Measurements from ENCODE around the gene UGT1A7.

DNA sequence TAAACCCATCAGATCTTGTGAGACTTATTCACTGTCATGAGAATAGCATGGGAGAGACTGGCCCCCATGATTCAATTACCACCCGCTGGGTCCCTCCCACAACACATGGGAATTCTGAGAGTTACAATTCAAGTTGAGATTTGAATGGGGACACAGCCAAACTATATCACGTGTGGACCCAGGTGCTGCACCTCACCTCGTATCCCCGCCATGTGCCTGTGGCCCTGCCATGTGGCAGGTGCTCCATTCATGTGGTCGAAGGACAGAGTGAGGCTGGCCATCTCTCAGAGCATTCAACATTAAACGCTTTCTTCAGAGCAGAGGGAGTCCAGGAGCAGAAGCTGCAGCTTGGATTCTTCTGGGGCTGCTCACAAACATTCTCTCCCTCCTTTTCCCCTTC lies 128.7 kb downstream of the UGT1A7 start:
- TF ChIP-seq, protein P1, sequence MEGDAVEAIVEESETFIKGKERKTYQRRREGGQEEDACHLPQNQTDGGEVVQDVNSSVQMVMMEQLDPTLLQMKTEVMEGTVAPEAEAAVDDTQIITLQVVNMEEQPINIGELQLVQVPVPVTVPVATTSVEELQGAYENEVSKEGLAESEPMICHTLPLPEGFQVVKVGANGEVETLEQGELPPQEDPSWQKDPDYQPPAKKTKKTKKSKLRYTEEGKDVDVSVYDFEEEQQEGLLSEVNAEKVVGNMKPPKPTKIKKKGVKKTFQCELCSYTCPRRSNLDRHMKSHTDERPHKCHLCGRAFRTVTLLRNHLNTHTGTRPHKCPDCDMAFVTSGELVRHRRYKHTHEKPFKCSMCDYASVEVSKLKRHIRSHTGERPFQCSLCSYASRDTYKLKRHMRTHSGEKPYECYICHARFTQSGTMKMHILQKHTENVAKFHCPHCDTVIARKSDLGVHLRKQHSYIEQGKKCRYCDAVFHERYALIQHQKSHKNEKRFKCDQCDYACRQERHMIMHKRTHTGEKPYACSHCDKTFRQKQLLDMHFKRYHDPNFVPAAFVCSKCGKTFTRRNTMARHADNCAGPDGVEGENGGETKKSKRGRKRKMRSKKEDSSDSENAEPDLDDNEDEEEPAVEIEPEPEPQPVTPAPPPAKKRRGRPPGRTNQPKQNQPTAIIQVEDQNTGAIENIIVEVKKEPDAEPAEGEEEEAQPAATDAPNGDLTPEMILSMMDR (IDR thresholded peaks at IDR 0.05), result no peak
- TF ChIP-seq POLR2A (IDR thresholded peaks at IDR 0.05), result no peak

Measured in esophagus squamous epithelium (tissue), 4 donors.